Astrocyte (in vitro differentiated cells and primary cell): Measurements from ENCODE around the gene HOXC9.
A peak's percentile ranks its signal among the peaks of the same experiment; 100 is the strongest.

Source experiments
- EZH2 ChIP-seq: IDR thresholded peaks from 2 replicates; pipeline ENCODE4 v1.6.1; 2012; ENCODE audit warnings: mild to moderate bottlenecking, low read length, inconsistent platforms; ENCODE audit not compliant: insufficient read depth
- TF ChIP-seq, protein P1 (sequence below): IDR thresholded peaks from 2 replicates; pipeline ENCODE4 v1.5.1; 2011; ENCODE audit warnings: low read depth, mild to moderate bottlenecking, inconsistent platforms, low read length, moderate library complexity; ENCODE audit not compliant: insufficient read depth

- TF ChIP-seq, protein P1, sequence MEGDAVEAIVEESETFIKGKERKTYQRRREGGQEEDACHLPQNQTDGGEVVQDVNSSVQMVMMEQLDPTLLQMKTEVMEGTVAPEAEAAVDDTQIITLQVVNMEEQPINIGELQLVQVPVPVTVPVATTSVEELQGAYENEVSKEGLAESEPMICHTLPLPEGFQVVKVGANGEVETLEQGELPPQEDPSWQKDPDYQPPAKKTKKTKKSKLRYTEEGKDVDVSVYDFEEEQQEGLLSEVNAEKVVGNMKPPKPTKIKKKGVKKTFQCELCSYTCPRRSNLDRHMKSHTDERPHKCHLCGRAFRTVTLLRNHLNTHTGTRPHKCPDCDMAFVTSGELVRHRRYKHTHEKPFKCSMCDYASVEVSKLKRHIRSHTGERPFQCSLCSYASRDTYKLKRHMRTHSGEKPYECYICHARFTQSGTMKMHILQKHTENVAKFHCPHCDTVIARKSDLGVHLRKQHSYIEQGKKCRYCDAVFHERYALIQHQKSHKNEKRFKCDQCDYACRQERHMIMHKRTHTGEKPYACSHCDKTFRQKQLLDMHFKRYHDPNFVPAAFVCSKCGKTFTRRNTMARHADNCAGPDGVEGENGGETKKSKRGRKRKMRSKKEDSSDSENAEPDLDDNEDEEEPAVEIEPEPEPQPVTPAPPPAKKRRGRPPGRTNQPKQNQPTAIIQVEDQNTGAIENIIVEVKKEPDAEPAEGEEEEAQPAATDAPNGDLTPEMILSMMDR, result no peak
- TF ChIP-seq EZH2, result peak; percentile 87
Observed at GRCh38 chr12:53984901-53985691, 14.9 kb upstream of the HOXC9 start, which contains the start of gene HOXC10.
